ENCODE data around the gene UGT1A8.
"Not testable (repeated sequence)": the region's sequence is repeated elsewhere in the genome, so short reads cannot be mapped to it uniquely, and the experiment has no call there.

The UGT1A8 gene

DNA sequence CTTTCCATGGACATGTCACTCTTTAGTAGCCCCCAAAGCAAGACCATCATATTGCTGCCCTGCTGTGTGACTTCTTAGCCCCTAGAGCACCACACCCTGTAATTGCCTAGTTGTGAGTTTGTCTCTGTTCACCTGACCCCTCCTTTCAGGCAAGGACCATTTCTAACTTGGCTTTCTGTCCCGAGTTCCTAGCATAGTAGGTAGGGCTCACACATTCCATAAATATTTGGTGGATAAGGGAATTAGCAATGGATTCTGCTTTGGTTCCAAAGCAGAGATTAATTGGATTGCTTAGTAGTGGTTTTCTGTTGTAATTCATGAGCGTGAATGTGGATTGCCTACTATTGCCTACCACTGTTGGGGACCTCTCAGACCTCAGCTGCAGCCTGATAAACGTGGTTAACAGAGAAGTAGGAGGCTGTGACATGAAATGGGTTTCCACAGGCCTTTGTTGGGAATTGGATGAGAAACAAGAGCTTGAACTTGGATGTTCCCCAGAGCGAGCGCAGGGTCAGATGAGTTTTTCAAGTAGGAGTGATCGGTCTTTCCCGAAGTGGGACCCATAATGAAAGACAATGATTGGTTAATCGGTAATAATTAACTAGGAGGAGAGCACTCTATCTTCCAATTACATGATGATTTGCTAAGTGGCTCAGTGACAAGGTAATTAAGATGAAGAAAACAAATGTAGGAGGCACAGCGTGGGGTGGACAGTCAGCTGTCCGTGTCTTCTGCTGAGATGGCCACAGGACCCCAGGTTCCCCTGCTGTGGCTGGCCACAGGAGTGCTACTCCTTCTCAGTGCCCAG is 129.2 kb downstream of the UGT1A8 start:
- Histone ChIP-seq H3K9me2 (replicated peaks; ENCODE audit: low read depth, low read length) (no peaks in the 10 kb centered on the region), H3K9me3 (ENCODE audit: insufficient read depth, low read depth, low read length) (no peaks in the 10 kb centered on the region), H3K4me1 (ENCODE audit: insufficient read depth, low read length, poor library complexity, severe bottlenecking) (no peaks in the 10 kb centered on the region), H2AFZ (ENCODE audit: low read length) (no peak overlapping the region), H3K36me3 (ENCODE audit: insufficient read depth, low read length) (no peaks in the 10 kb centered on the region), H4K20me1 (ENCODE audit: insufficient read depth, low read length, poor library complexity, severe bottlenecking) (no peaks in the 10 kb centered on the region), H3K79me2 (ENCODE audit: insufficient read depth, low read length) (no peaks in the 10 kb centered on the region), H3K27me3 (ENCODE audit: insufficient read depth, low read length, poor library complexity, severe bottlenecking) (no peaks in the 10 kb centered on the region), H3K4me2 (ENCODE audit: low read depth, low read length, poor library complexity, severe bottlenecking) (no peak overlapping the region), H3F3A (ENCODE audit: low read depth) (no peaks in the 10 kb centered on the region), H3K4me3 (ENCODE audit: low read length, poor library complexity, severe bottlenecking) (no peak overlapping the region), H3K9ac (ENCODE audit: low read depth, low read length, poor library complexity, severe bottlenecking) (no peak overlapping the region)
- TF ChIP-seq, protein P1, sequence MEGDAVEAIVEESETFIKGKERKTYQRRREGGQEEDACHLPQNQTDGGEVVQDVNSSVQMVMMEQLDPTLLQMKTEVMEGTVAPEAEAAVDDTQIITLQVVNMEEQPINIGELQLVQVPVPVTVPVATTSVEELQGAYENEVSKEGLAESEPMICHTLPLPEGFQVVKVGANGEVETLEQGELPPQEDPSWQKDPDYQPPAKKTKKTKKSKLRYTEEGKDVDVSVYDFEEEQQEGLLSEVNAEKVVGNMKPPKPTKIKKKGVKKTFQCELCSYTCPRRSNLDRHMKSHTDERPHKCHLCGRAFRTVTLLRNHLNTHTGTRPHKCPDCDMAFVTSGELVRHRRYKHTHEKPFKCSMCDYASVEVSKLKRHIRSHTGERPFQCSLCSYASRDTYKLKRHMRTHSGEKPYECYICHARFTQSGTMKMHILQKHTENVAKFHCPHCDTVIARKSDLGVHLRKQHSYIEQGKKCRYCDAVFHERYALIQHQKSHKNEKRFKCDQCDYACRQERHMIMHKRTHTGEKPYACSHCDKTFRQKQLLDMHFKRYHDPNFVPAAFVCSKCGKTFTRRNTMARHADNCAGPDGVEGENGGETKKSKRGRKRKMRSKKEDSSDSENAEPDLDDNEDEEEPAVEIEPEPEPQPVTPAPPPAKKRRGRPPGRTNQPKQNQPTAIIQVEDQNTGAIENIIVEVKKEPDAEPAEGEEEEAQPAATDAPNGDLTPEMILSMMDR (conservative IDR thresholded peaks at IDR 0.05; ENCODE audit: low read length), result no peak
- TF ChIP-seq EZH2phosphoT487 (IDR thresholded peaks at IDR 0.05; ENCODE audit: borderline replicate concordance), result no peak

DNA sequence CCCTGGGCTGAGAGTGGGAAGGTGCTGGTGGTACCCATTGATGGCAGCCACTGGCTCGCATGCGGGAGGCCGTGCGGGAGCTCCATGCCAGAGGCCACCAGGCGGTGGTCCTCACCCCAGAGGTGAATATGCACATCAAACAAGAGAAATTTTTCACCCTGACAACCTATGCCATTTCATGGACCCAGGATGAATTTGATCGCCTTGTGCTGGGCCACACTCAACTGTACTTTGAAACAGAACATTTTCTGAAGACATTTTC is 129.8 kb downstream of the UGT1A8 start:
- Histone ChIP-seq H3K27me3 (ENCODE audit: insufficient read depth, low read length, poor library complexity, severe bottlenecking) (no peaks in the 10 kb centered on the region), H4K20me1 (ENCODE audit: insufficient read depth, low read length, poor library complexity, severe bottlenecking) (no peaks in the 10 kb centered on the region), H3K4me1 (ENCODE audit: insufficient read depth, low read length, poor library complexity, severe bottlenecking) (no peaks in the 10 kb centered on the region), H3K79me2 (ENCODE audit: insufficient read depth, low read length) (no peaks in the 10 kb centered on the region), H3F3A (ENCODE audit: low read depth) (no peaks in the 10 kb centered on the region), H3K9ac (ENCODE audit: low read depth, low read length, poor library complexity, severe bottlenecking) (no peak overlapping the region), H3K9me3 (ENCODE audit: insufficient read depth, low read depth, low read length) (no peaks in the 10 kb centered on the region), H2AFZ (ENCODE audit: low read length) (no peak overlapping the region), H3K36me3 (ENCODE audit: insufficient read depth, low read length) (no peaks in the 10 kb centered on the region), H3K4me3 (ENCODE audit: low read length, poor library complexity, severe bottlenecking) (no peak overlapping the region), H3K4me2 (ENCODE audit: low read depth, low read length, poor library complexity, severe bottlenecking) (no peak overlapping the region), H3K9me2 (replicated peaks; ENCODE audit: low read depth, low read length) (no peaks in the 10 kb centered on the region)
- TF ChIP-seq, protein P1 (conservative IDR thresholded peaks at IDR 0.05; ENCODE audit: low read length), result no peak
- no peak for TF ChIP-seq EZH2phosphoT487 (IDR thresholded peaks at IDR 0.05; ENCODE audit: borderline replicate concordance)

DNA sequence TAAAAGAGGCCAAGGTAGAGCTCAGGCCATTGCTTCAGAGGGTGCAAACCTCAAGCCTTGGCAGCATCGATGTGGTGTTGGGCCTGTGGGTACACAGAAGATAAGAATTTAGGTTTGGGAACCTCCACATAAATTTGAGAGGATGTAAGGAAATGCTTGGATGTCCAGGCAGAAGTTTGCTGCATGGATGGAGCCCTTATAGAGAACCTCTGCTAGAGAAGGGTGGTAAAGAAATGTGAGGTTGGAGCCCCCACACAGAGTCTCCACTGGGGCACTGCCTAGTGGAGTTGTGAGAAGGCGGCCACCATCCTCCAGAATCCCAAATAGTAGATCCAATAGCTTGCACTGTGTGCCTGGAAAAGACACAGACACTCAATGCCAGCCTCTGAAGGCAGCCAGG is 133.3 kb downstream of the UGT1A8 start:
- H3K9me3 ChIP-seq (ENCODE audit: insufficient read depth, low read depth, low read length); H3K4me2 ChIP-seq (ENCODE audit: low read depth, low read length, poor library complexity, severe bottlenecking); H2AFZ ChIP-seq (ENCODE audit: low read length); H3K36me3 ChIP-seq (ENCODE audit: insufficient read depth, low read length); H3K27me3 ChIP-seq (ENCODE audit: insufficient read depth, low read length, poor library complexity, severe bottlenecking); H3K9me2 ChIP-seq (replicated peaks; ENCODE audit: low read depth, low read length); H3K4me1 ChIP-seq (ENCODE audit: insufficient read depth, low read length, poor library complexity, severe bottlenecking); H4K20me1 ChIP-seq (ENCODE audit: insufficient read depth, low read length, poor library complexity, severe bottlenecking); H3K4me3 ChIP-seq (ENCODE audit: low read length, poor library complexity, severe bottlenecking); H3K79me2 ChIP-seq (ENCODE audit: insufficient read depth, low read length); H3F3A ChIP-seq (ENCODE audit: low read depth); H3K9ac ChIP-seq (ENCODE audit: low read depth, low read length, poor library complexity, severe bottlenecking): not testable (repeated sequence)

DNA sequence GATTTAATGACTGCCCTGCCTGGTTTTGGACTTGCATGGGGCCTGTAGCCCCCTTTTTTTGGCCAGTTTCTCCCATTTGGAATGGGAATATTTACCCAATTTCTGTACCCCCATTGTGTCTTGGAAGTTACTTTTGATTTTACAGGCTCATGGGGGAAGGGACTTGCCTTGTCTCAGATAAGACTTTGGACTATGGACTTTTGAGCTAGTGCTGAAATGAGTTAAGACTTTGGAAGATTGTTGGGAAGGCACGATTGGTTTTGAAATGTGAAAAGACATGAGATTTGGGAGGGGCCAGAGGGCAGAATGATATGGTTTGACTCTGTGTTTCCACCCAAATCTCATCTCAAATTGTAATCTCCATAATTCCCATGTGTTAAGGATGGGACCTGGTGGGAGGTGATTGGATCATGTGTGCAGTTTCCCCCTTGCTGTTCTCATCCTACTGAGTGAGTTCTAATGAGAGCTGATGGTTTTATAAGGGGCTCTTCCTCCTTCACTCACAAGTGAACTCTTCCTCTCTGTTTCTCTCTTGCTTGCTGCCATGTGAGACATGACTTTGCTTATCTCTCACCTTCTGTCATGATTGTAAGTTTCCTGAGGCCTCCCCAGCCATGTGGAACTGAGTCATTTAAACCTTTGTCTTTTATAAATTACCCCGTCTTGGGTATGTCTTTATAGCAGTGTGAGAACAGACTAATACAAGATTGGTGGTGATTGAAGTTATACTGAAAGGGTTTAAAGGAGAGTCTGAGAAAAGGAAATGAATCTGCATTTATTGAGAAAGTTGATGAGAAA is 134.0 kb downstream of the UGT1A8 start:
- not testable (repeated sequence) for H3K4me3 ChIP-seq (ENCODE audit: low read length, poor library complexity, severe bottlenecking); H3K79me2 ChIP-seq (ENCODE audit: insufficient read depth, low read length); H3K36me3 ChIP-seq (ENCODE audit: insufficient read depth, low read length); H3K4me1 ChIP-seq (ENCODE audit: insufficient read depth, low read length, poor library complexity, severe bottlenecking); H3K4me2 ChIP-seq (ENCODE audit: low read depth, low read length, poor library complexity, severe bottlenecking); H3K27me3 ChIP-seq (ENCODE audit: insufficient read depth, low read length, poor library complexity, severe bottlenecking); H3F3A ChIP-seq (ENCODE audit: low read depth); H3K9me3 ChIP-seq (ENCODE audit: insufficient read depth, low read depth, low read length); H2AFZ ChIP-seq (ENCODE audit: low read length); H4K20me1 ChIP-seq (ENCODE audit: insufficient read depth, low read length, poor library complexity, severe bottlenecking); H3K9me2 ChIP-seq (replicated peaks; ENCODE audit: low read depth, low read length); H3K9ac ChIP-seq (ENCODE audit: low read depth, low read length, poor library complexity, severe bottlenecking)
